ENCODE results near the gene IGLON5.

Gene IGLON5
- total RNA-seq: 0 to 0.22 reads per million in 2 donors

GRCh38 chr19:51311351-51312257 is at the start of gene IGLON5:
TSS of gene IGLON5 (plus strand) at chr19:51311644. CDS start at chr19:51311848, 204 bp downstream.
- no peak for DNase-seq

- no peak for DNase-seq
These were observed 47.6 kb upstream of the IGLON5 start for GRCh38 chr19:51263808-51264207.

- DNase-seq: no peak
These were observed 40.4 kb upstream of the IGLON5 start for GRCh38 chr19:51271067-51271466.

GRCh38 chr19:51272183-51272810 is 39.1 kb upstream of the IGLON5 start:
- DNase-seq: no peak

GRCh38 chr19:51274049-51274770 is 37.2 kb upstream of the IGLON5 start:
- no peak for DNase-seq

- no peak for DNase-seq
These were observed 34.3 kb upstream of the IGLON5 start for GRCh38 chr19:51277112-51277511.

GRCh38 chr19:51282335-51282734 is 29.1 kb upstream of the IGLON5 start:
- no peak for DNase-seq

- DNase-seq: no peak
These were observed 25.8 kb upstream of the IGLON5 start for GRCh38 chr19:51285682-51286081.

GRCh38 chr19:51289635-51290034 is 21.8 kb upstream of the IGLON5 start:
- DNase-seq: no peak

GRCh38 chr19:51292971-51293370 is 18.5 kb upstream of the IGLON5 start:
- DNase-seq: no peak

- DNase-seq: no peak
These were observed 17.8 kb upstream of the IGLON5 start for GRCh38 chr19:51293571-51294210.

GRCh38 chr19:51294211-51294976 is 17.1 kb upstream of the IGLON5 start:
- no peak for DNase-seq

- no peak for DNase-seq
These were observed 16.5 kb upstream of the IGLON5 start for GRCh38 chr19:51294977-51295375.

GRCh38 chr19:51295382-51296126 is 15.9 kb upstream of the IGLON5 start:
- DNase-seq: no peak

GRCh38 chr19:51296336-51297093 is 14.9 kb upstream of the IGLON5 start:
- no peak for DNase-seq

GRCh38 chr19:51297406-51297805 is 14.0 kb upstream of the IGLON5 start:
- no peak for DNase-seq

- no peak for DNase-seq
These were observed 10.2 kb upstream of the IGLON5 start for GRCh38 chr19:51301266-51301665.

- no peak for DNase-seq
These were observed 6.0 kb upstream of the IGLON5 start for GRCh38 chr19:51305479-51305878.

GRCh38 chr19:51316688-51317087 is 5.2 kb downstream of the IGLON5 start:
- no peak for DNase-seq

- DNase-seq: no peak
These were observed 5.9 kb downstream of the IGLON5 start for GRCh38 chr19:51317376-51317775.

GRCh38 chr19:51317968-51318367 is 6.5 kb downstream of the IGLON5 start:
- DNase-seq: no peak

Data from activated gamma-delta T cell (primary cell).